ENCODE measurements around the gene FAM149A.

- TF ChIP-seq POLR2A (IDR thresholded peaks at IDR 0.05; ENCODE audit: low read length) (no peak), SMC3 (IDR thresholded peaks at IDR 0.05) (no peak), HDAC2 (IDR thresholded peaks at IDR 0.05) (no peak)
- TF ChIP-seq, protein P1, sequence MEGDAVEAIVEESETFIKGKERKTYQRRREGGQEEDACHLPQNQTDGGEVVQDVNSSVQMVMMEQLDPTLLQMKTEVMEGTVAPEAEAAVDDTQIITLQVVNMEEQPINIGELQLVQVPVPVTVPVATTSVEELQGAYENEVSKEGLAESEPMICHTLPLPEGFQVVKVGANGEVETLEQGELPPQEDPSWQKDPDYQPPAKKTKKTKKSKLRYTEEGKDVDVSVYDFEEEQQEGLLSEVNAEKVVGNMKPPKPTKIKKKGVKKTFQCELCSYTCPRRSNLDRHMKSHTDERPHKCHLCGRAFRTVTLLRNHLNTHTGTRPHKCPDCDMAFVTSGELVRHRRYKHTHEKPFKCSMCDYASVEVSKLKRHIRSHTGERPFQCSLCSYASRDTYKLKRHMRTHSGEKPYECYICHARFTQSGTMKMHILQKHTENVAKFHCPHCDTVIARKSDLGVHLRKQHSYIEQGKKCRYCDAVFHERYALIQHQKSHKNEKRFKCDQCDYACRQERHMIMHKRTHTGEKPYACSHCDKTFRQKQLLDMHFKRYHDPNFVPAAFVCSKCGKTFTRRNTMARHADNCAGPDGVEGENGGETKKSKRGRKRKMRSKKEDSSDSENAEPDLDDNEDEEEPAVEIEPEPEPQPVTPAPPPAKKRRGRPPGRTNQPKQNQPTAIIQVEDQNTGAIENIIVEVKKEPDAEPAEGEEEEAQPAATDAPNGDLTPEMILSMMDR (IDR thresholded peaks at IDR 0.05): no peak
- TF ChIP-seq, protein P2, sequence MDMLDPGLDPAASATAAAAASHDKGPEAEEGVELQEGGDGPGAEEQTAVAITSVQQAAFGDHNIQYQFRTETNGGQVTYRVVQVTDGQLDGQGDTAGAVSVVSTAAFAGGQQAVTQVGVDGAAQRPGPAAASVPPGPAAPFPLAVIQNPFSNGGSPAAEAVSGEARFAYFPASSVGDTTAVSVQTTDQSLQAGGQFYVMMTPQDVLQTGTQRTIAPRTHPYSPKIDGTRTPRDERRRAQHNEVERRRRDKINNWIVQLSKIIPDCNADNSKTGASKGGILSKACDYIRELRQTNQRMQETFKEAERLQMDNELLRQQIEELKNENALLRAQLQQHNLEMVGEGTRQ (IDR thresholded peaks at IDR 0.05): no peak
- TF ChIP-seq, protein P3, sequence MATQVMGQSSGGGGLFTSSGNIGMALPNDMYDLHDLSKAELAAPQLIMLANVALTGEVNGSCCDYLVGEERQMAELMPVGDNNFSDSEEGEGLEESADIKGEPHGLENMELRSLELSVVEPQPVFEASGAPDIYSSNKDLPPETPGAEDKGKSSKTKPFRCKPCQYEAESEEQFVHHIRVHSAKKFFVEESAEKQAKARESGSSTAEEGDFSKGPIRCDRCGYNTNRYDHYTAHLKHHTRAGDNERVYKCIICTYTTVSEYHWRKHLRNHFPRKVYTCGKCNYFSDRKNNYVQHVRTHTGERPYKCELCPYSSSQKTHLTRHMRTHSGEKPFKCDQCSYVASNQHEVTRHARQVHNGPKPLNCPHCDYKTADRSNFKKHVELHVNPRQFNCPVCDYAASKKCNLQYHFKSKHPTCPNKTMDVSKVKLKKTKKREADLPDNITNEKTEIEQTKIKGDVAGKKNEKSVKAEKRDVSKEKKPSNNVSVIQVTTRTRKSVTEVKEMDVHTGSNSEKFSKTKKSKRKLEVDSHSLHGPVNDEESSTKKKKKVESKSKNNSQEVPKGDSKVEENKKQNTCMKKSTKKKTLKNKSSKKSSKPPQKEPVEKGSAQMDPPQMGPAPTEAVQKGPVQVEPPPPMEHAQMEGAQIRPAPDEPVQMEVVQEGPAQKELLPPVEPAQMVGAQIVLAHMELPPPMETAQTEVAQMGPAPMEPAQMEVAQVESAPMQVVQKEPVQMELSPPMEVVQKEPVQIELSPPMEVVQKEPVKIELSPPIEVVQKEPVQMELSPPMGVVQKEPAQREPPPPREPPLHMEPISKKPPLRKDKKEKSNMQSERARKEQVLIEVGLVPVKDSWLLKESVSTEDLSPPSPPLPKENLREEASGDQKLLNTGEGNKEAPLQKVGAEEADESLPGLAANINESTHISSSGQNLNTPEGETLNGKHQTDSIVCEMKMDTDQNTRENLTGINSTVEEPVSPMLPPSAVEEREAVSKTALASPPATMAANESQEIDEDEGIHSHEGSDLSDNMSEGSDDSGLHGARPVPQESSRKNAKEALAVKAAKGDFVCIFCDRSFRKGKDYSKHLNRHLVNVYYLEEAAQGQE (IDR thresholded peaks at IDR 0.05): no peak
- TF ChIP-seq, protein P4, sequence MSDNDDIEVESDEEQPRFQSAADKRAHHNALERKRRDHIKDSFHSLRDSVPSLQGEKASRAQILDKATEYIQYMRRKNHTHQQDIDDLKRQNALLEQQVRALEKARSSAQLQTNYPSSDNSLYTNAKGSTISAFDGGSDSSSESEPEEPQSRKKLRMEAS (IDR thresholded peaks at IDR 0.05): no peak
These were observed 63.1 kb downstream of the FAM149A start for GRCh38 chr4:186167605-186168004.

Measured in A549 (cell line).